Measurements from ENCODE around the gene LGR4. TPM values are rescaled to one million over a fixed set of nuclear protein-coding genes. Genes with fewer than 3 reads are reported as not detected.
A peak's percentile ranks its signal among the peaks of the same experiment; 100 is the strongest.
"Not testable (repeated sequence)": the region's sequence is repeated elsewhere in the genome, so short reads cannot be mapped to it uniquely, and the experiment has no call there.

The LGR4 gene
- 66.6 TPM for polyA plus RNA-seq (2013, experiment 1 of 2; ENCODE audit: insufficient read length)
- polyA plus RNA-seq (2013, experiment 2 of 2; ENCODE audit: insufficient read length): 61.2 TPM

DNA sequence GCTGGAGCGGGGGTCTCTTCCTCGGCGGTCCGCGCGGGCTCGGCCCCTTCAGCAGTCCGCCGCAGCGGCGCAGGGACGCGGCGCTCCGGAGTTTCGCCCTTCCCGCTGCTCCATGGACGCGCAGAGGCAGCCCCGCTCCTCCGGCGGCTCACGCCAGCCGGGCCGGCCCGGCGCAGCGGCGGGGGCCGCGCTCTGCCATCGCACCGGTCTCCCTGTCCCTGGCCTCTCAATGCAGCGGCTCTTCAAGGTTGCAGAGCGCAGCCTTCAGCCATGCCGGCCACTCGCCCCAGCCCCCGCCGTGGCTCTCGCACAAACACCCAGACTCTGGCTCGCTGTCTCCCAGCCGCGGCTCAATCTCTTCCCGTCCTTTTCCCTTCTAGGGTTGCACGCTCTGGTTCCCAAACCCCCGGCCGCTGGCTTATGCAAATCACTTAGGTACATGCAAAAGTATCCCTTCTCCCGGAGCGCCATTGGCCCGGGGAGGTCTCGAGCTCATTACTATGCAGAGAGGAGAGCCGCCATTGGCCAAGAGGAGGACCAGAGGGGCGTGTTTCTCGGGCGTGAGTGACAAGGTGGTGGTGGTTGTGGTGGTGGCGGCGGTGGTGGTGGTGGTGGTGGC is at the start of gene LGR4:
Gene LGR4 (minus strand): TSS at position 393 of the 619 bp plus-strand sequence. CDS start 488 bp downstream, outside the sequence.
- peak; percentile 96 for DNase-seq

GRCh38 chr11:27520226-27520625 is 47.6 kb upstream of the LGR4 start:
- no peak for DNase-seq

- no peak for DNase-seq
Observed at GRCh38 chr11:27518518-27518917, 45.9 kb upstream of the LGR4 start.

- not testable (repeated sequence) for DNase-seq
Observed at GRCh38 chr11:27517490-27517889, 44.9 kb upstream of the LGR4 start.

DNA sequence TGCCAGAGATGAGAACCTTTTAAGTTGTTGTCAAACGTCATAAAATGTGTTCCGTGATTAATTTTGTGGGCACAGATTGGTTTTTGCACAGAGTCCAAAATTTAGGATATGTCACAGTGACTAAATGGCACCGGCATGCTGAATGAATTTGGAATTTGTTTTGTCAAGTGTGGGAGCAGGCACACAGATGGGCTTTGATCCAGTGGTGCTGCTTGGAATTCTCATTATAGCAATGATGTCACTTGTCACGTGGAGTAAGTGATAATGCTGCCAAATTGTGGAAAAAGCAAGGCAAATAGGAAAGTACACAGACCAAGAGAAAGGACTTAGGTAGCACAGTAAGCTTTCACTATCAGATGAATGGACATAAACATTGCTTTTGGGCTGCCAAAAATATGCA is 42.0 kb upstream of the LGR4 start:
- DNase-seq: peak; percentile 37

DNA sequence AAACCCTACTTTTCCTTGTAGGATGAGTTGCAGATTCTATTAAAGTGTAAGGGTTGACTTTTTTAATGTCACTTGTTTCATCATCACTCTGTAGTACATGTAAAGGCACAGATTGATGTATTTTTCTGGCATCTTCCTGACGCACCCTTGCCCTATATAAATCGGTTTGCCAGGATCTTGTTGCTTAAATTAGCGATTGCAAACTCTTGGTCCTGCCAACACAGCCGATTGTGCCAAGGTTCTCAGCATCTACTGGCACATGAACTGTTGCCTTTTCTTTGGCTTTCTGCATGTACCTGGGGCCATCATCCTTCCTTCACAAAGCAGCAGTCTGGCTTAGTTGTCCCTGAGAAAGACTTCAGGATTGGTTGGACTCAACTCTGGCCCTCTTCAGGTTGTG is 41.5 kb upstream of the LGR4 start:
- no peak for DNase-seq

DNA sequence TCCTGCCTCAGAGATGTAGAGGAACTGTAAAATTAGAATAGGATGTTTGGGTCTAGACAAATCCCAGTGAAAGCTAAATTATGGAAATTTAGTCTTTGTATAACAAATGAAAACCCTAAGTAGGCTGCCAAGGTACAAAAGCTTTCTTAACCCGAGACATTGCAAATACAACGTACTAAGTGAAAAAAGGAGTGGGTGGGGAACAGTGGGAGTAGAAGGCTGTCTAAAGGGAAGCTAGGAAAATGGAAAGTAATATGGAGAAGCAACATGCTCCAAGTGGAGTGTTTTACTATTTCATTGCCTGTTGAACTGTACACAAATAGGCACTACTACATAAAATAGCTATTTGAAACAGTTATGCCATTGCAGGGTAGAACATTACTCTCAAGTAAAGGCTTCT is 40.8 kb upstream of the LGR4 start:
- no peak for DNase-seq

DNA sequence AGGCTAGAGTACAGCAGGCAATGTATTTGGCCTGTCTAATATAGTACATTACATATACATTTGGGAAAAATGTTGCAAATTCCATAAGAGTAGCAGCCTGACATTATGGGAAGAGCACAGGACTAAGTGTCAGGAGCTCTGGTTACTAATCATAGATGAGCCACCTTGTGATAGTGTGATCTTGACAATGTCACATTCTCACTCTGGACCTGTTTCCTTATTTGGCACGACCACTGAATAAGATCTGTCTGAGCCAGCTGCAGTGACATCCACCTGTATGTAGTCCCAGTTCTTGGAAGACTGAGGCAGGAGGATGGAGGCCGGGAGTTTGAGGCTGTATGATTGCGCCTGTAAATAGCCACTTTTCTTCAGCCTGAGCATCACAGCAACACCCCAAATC is 39.6 kb upstream of the LGR4 start:
- DNase-seq: no peak

DNA sequence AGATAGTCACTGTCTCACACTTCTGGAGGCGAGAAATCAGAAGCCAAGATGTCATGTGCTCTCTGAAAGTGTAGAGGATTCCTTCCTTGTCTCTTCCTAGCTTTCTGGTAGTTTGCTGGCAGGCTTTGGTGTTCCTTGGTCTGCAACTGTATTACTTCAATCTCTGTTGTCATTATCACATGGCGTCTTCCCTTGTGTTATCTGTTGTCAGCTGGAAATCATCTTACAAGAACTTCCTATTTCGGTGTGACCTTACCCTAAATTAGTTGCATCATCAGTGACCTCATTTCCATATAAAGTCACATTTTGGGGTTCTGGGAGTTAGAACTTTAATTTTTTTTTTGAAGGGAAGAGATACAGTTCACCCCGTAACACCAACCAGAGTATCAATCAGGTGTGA is 37.3 kb upstream of the LGR4 start:
- no peak for DNase-seq

DNA sequence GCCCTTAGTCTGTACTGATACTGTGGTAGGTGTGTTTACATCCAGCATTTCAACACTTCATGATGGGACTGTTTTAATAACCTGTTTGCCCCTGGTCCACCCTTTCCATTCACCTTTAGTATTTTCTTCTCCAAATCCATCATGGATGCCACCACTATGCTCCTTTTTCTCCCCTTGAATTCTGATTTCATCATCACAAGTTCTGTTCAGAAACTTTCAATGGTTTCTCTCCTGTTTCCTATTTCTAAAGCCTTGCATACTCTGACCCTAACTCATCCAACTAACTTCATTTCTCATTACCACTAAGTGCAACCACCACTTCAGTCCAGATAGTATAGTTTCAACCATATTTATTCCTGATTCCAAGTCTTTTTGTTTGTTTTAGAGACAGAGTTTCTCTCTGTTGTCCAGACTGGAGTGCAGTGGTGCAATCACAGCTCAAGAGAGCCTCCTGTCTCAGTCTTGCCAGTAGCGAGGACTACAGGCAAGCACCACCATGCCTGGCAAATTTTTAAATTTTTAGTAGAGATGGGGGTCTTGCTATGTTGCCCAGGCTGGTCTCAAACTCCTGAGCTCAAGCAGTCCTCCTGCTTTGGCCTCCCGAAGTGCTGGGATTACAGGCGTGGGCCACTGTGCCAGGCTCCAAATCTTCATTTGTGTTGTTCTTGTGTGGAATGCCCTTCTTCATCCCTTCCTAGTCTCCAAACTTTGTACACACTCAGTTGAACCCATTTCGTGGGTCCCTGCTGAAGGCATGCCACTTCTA is 35.1 kb upstream of the LGR4 start:
- no peak for DNase-seq

GRCh38 chr11:27506200-27507182 is 33.9 kb upstream of the LGR4 start, which contains the start of gene LIN7C:
TSS of gene LIN7C (minus strand) at chr11:27506769. CDS start at chr11:27506752, 17 bp downstream.
- peak; percentile 96 for DNase-seq

DNA sequence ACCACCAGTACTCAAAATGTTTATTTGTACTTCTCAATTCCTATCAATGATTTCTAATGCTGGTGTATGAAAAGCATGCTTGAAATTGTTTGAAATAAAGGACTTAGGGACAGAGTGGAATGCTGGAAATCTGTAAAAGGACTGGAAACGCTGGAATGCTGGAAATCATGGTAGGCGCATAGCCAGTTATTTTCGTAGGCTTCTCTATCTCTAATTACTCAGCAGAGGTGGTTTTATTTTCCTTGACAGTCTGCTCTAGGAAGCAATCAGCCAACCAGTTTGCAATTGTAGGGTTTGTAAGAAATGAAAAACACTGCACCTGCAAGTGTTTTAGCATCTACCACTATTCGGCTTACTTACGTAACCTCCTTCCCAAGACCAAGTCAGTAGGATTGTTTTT is 33.2 kb upstream of the LGR4 start:
- no peak for DNase-seq

DNA sequence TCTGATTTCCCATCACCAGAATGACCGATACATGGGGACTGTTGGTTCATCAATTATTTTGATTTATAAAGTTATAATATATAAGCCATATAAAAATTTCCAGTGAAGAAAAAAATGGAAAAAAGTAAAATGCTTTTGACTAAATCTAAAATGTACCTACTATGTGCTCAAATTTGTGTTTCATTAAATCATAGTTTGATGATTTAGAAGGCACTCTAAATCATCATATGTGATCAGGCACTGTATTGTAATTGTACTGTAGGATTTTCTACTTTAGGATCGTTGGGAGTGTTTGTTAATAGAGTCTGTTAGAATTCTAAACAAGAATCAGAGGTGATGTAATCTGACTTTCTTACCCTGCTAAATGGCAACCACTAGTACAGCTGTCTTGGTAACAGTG is 31.6 kb upstream of the LGR4 start:
- no peak for DNase-seq

- DNase-seq: no peak
Observed at GRCh38 chr11:27501100-27501499, 28.5 kb upstream of the LGR4 start.

GRCh38 chr11:27497911-27498310 is 25.3 kb upstream of the LGR4 start:
- DNase-seq: no peak

GRCh38 chr11:27497284-27497866 is 24.8 kb upstream of the LGR4 start:
- DNase-seq: peak; percentile 25

- DNase-seq: peak; percentile 46
Observed at GRCh38 chr11:27496461-27496860, 23.9 kb upstream of the LGR4 start.

DNA sequence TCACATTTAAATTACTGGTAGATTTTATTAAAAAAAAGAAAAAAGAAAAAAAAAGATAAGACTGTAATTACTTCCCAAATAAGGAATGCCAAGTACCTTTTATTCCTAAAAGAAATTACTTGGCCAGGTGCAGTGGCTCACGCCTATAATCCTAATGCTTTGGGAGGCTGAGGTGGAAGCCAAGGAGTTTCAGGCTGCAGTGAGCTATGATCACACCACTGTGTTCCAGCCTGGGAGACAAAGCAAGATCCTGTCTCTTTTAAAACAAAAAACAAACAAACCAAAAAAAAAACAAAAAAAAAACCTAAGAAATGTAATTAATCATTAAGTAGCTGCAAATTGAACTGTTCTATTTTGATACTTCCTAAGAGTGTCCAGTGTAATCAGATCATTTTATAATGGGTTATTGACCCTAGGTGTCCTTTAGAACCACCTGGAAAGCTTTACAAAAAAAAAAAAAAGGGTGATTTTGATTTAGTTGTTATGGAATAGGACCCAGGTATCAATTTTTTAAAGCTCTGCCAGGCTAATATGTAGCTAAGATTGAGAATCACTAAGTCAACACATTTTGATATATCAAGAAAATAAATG is 23.2 kb upstream of the LGR4 start:
- DNase-seq: no peak

DNA sequence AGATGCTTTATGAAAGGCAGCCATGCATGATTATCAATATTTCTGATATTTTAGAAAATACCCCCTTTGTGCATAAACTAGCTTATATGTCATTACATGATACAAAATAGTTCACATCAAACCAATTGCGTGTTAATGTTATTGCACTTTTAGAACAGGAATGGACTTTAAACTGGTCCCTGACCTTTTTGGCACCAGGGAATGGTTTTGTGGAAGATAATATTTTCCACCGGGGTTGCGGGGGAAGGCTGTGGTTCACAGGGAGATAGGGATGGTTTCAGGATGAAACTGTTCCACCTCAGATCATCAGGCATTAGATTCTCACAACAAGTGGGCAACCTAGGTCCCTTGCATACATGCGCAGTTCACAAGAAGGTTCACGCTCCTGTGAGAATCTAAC is 16.5 kb upstream of the LGR4 start:
- DNase-seq: no peak

GRCh38 chr11:27487706-27488105 is 15.1 kb upstream of the LGR4 start:
- DNase-seq: no peak

DNA sequence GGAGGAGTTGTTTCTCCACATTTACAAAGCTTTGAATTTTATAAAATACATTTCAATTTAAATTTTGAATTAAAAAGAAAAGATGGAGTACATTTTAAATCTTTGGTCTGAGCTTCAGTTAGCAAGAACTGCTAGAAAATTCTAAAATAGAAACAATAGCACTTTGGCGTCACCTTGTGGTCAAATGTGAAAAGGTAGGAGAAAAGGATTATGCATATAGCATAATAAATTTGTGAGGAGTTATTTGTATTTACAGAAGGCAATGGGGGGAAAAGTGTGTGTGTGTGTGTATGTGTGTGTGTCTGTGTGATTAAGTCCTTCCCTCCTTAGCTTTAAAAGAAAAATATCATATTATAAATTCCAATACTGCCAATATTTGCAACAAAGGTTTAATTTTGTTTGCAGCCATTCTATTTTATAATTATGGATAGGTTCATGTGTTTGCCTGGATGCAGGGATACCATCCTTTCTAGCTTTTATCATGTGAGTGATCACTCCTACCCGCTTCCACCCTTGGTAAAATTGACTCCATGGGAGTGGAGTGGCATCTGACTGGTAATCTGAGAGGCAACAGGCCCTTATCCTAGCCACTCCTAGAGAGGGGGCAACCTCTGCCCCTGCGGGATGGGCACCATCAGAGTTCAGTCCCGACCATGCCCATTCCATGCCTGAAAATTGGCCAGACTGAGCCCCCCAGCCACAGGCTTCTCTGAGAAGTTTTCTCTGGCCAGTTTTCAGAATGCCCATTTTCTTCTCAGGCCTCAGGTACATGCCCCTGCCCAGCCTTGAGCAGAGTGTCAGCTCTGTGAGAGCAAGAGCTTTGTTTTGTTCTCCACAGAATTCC is 13.6 kb upstream of the LGR4 start:
- peak; percentile 64 for DNase-seq
